SK-N-SH (cell line): ENCODE data around the gene EIF6. TPM values are rescaled to one million over a fixed set of nuclear protein-coding genes. Genes with fewer than 3 reads are reported as not detected.

Experiments
- CTCF ChIA-PET: fragments of 300-600, 350-600 bp; formaldehyde crosslinking; extraction: SDS; loops from one replicate; lab custom pipeline; 2021; lab: Yijun Ruan, JAX
- POLR2A ChIA-PET: fragments of 350-600 bp; sonication (Branson Sonifier 250); formaldehyde crosslinking; extraction: SDS; loops from one replicate; lab custom pipeline; 2020; ENCODE audit warnings: antibody characterized with exemption, inconsistent platforms; lab: Yijun Ruan, JAX
- DNase-seq: peaks from one replicate; pipeline ENCODE4 v3.0.0; 2012
- H2AFZ ChIP-seq: fragments of 200-600 bp; sonication (generic); 2 replicates; pipeline ENCODE4 v1.8.1; 2016; ENCODE audit warnings: antibody characterized with exemption, mild to moderate bottlenecking, low read depth
- H3F3A ChIP-seq: fragments of 200-600 bp; sonication (generic); replicated peaks from 2 replicates; pipeline ENCODE3; 2016; ENCODE audit warnings: antibody characterized with exemption, mild to moderate bottlenecking; ENCODE audit not compliant: insufficient read depth
- H3K27ac ChIP-seq, 2 experiments: fragments of 200-500 bp in 1 of 2; fragments of 200-600 bp in 1 of 2; sonication (Bioruptor generic) in 1 of 2; sonication (generic), shearing (Covaris generic) in 1 of 2; 2 replicates each; pipeline versions ENCODE4 v1.5.1 to v1.6.1; 2014 to 2016; ENCODE audit warnings: low read depth in 2 of 2, inconsistent platforms in 1 of 2, low read length in 1 of 2, mild to moderate bottlenecking in 1 of 2, mixed read lengths in 1 of 2
- H3K27me3 ChIP-seq: fragments of 200-600 bp; sonication (generic), shearing (Covaris generic); 2 replicates; pipeline ENCODE4 v1.6.1; 2016; ENCODE audit warnings: mixed run types; ENCODE audit not compliant: insufficient read depth
- H3K36me3 ChIP-seq, 2 experiments: fragments of 200-500 bp in 1 of 2; fragments of 200-600 bp in 1 of 2; sonication (Bioruptor generic) in 1 of 2; sonication (generic) in 1 of 2; replicated peaks in 1 of 2; 2 replicates each; pipeline versions ENCODE3 to v1.5.1; 2014 to 2016; ENCODE audit warnings: low read length in 1 of 2, mild to moderate bottlenecking in 1 of 2; ENCODE audit not compliant: insufficient read depth in 2 of 2, control insufficient read depth in 1 of 2
- H3K4me1 ChIP-seq, 2 experiments: fragments of 200-500 bp in 1 of 2; fragments of 200-600 bp in 1 of 2; sonication (Bioruptor generic) in 1 of 2; sonication (generic), shearing (Covaris generic) in 1 of 2; 2 replicates each; pipeline versions ENCODE4 v1.5.1 to v1.6.1; 2014 to 2016; ENCODE audit warnings: low read depth in 1 of 2, low read length in 1 of 2, mixed run types in 1 of 2; ENCODE audit not compliant: insufficient read depth in 2 of 2, control insufficient read depth in 1 of 2
- H3K4me2 ChIP-seq: fragments of 200-600 bp; sonication (generic), shearing (Covaris generic); 2 replicates; pipeline ENCODE4 v1.6.1; 2017; ENCODE audit warnings: mixed run types
- H3K4me3 ChIP-seq, 2 experiments: fragments of 200-500 bp in 1 of 2; fragments of 200-600 bp in 1 of 2; sonication (Bioruptor generic) in 1 of 2; sonication (generic), shearing (Covaris generic) in 1 of 2; 2 replicates each; pipeline versions ENCODE4 v1.5.1 to v1.8.1; 2014 to 2016; ENCODE audit warnings: low read depth in 2 of 2, inconsistent platforms in 1 of 2, low read length in 1 of 2, mild to moderate bottlenecking in 1 of 2, mixed read lengths in 1 of 2, moderate library complexity in 1 of 2
- H3K79me2 ChIP-seq: fragments of 200-600 bp; sonication (generic); 2 replicates; pipeline ENCODE4 v1.8.1; 2017; ENCODE audit warnings: mild to moderate bottlenecking; ENCODE audit not compliant: insufficient read depth
- H3K9ac ChIP-seq: fragments of 200-600 bp; sonication (generic); 2 replicates; pipeline ENCODE4 v1.6.1; 2017; ENCODE audit warnings: mixed run types
- H3K9me2 ChIP-seq: fragments of 200-600 bp; sonication (generic); 2 replicates; pipeline ENCODE4 v1.6.1; 2017; ENCODE audit warnings: mixed run types
- H3K9me3 ChIP-seq: fragments of 200-600 bp; sonication (generic); 2 replicates; pipeline ENCODE4 v1.6.1; 2017; ENCODE audit warnings: mixed run types, mild to moderate bottlenecking, moderate library complexity
- H4K20me1 ChIP-seq: fragments of 200-600 bp; sonication (generic); 2 replicates; pipeline ENCODE4 v1.6.1; 2017; ENCODE audit warnings: mild to moderate bottlenecking, mixed run types; ENCODE audit not compliant: insufficient read depth
- CHD2 ChIP-seq: fragments of 150-350 bp; IDR thresholded peaks from 2 replicates; pipeline ENCODE4 v1.6.1; 2018; ENCODE audit warnings: low read length; ENCODE audit not compliant: partially characterized antibody
- ELF1 ChIP-seq: IDR thresholded peaks from 2 replicates; pipeline ENCODE4 v1.4.0; 2012
- EP300 ChIP-seq, 2 experiments: IDR thresholded peaks; 2 replicates each; pipeline versions ENCODE4 v1.4.0 to v1.6.1; 2012; ENCODE audit warnings: borderline replicate concordance in 1 of 2, low read depth in 1 of 2, low read length in 1 of 2
- EZH2phosphoT487 ChIP-seq: fragments of 200-600 bp; sonication (generic); IDR thresholded peaks from 2 replicates; pipeline ENCODE4 v1.6.1; 2017; ENCODE audit warnings: low read depth, mixed run types, mild to moderate bottlenecking, antibody characterized with exemption, moderate library complexity, borderline replicate concordance
- FOSL2 ChIP-seq: IDR thresholded peaks from 2 replicates; pipeline ENCODE4 v1.4.0; 2012; ENCODE audit warnings: low read depth, mild to moderate bottlenecking, moderate library complexity, borderline replicate concordance
- FOXM1 ChIP-seq: IDR thresholded peaks from 2 replicates; pipeline ENCODE4 v1.4.0; 2012; ENCODE audit warnings: low read depth, mild to moderate bottlenecking
- MAX ChIP-seq: IDR thresholded peaks from 2 replicates; pipeline ENCODE4 v1.4.0; 2012; ENCODE audit warnings: low read depth
- MXI1 ChIP-seq: IDR thresholded peaks from 2 replicates; pipeline ENCODE4 v1.6.1; 2012; ENCODE audit warnings: mild to moderate bottlenecking, low read depth, low read length, improper control_type of control experiment
- NFIC ChIP-seq: IDR thresholded peaks from 2 replicates; pipeline ENCODE4 v1.4.0; 2012; ENCODE audit warnings: borderline replicate concordance
- NRF1 ChIP-seq: IDR thresholded peaks from 2 replicates; pipeline ENCODE4 v1.6.1; 2012; ENCODE audit warnings: low read depth, mild to moderate bottlenecking, low read length
- RAD21 ChIP-seq: IDR thresholded peaks from 2 replicates; pipeline ENCODE4 v1.6.1; 2012; ENCODE audit warnings: mild to moderate bottlenecking, low read length
- RCOR1 ChIP-seq: fragments of 150-350 bp; IDR thresholded peaks from 2 replicates; pipeline ENCODE4 v1.6.1; 2017; ENCODE audit warnings: antibody characterized with exemption, low read length
- REST ChIP-seq: IDR thresholded peaks from 2 replicates; pipeline ENCODE4 v1.6.1; 2012; ENCODE audit warnings: mild to moderate bottlenecking, low read depth, low read length, moderate library complexity
- RFX5 ChIP-seq: IDR thresholded peaks from 2 replicates; pipeline ENCODE4 v1.6.1; 2012; ENCODE audit warnings: mild to moderate bottlenecking, improper control_type of control experiment, low read length
- RXRA ChIP-seq: IDR thresholded peaks from 2 replicates; pipeline ENCODE4 v1.4.0; 2012; ENCODE audit warnings: low read depth, mild to moderate bottlenecking, borderline replicate concordance
- TAF1 ChIP-seq: IDR thresholded peaks from 2 replicates; pipeline ENCODE4 v1.6.1; 2012; ENCODE audit warnings: low read depth, mild to moderate bottlenecking, low read length, moderate library complexity, borderline replicate concordance
- TCF12 ChIP-seq: IDR thresholded peaks from 2 replicates; pipeline ENCODE4 v1.4.0; 2012
- TEAD4 ChIP-seq: IDR thresholded peaks from 2 replicates; pipeline ENCODE4 v1.4.0; 2012; ENCODE audit warnings: mild to moderate bottlenecking, borderline replicate concordance; ENCODE audit not compliant: insufficient read depth
- YY1 ChIP-seq: IDR thresholded peaks from 2 replicates; pipeline ENCODE4 v1.4.0; 2012; ENCODE audit warnings: low read depth, mild to moderate bottlenecking
- WGBS: methylation state at CpG from one replicate; pipeline ENCODE4 v1.1.6; 2017; ENCODE audit warnings: low lambda C conversion rate; 5-methylcytosine and 5-hydroxymethylcytosine counted together
- polyA plus RNA-seq, 3 experiments: library from polyadenylated mRNA; depleted of rRNA; stranded (reverse); fragments of >200 nt; gene quantifications; 2 replicates each; pipeline ENCODE4 v1.2.3, GENCODE V29; 2012
- TF ChIP-seq, protein P1 (sequence below): IDR thresholded peaks from 2 replicates; pipeline ENCODE4 v1.4.0; 2012; ENCODE audit warnings: low read depth, borderline replicate concordance
- TF ChIP-seq, protein P2 (sequence below): IDR thresholded peaks from 2 replicates; pipeline ENCODE4; 2012

The EIF6 gene
- polyA plus RNA-seq, 1 of the 3 experiments (the other 2 are of a cell fraction): 356 TPM

DNA sequence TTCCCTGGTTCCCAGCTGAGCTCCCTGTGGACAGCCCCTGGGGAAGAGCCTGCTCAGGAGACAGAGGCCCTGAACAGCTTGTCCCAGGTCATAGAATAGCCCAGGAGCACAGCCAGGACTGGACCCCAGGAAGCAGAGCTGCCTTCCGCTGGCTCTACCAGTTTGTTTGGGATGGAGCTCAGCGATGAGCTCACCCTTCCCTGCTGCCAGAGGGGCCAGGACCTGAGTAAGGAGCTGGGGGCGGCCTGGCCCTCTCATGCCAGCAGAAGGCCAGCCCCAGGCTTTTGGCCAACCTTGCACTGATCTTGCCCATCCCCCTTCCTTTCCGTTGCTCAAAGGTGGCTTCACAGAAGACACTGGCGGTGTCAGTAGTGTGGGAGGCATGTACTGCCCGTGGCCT is 24.1 kb downstream of the EIF6 start:
- TF ChIP-seq YY1 (no peak), MXI1 (no peak), RFX5 (no peak), RCOR1 (no peak), MAX (no peak)
- TF ChIP-seq, all 33 proteins: peak for 0
- no peaks in the 10 kb centered on the region for H3K9me2 ChIP-seq
- H3F3A ChIP-seq: peaks cover 19% of the 10 kb centered on the region
- H4K20me1 ChIP-seq: no peaks in the 10 kb centered on the region
- no peak overlapping the region for H3K4me3 ChIP-seq
- H2AFZ ChIP-seq: no peak overlapping the region
- no peak for DNase-seq
- H3K27me3 ChIP-seq: no peaks in the 10 kb centered on the region
- H3K9ac ChIP-seq: no peak overlapping the region
- H3K36me3 ChIP-seq: no peaks in the 10 kb centered on the region
- CTCF ChIA-PET: interaction anchor here (1.2 to 2.7 kb wide), 2 partner anchors 9 to 14 kb away, joined by 3 to 15 read pairs; no protein-coding TSS in a partner anchor
- no peak overlapping the region for H3K27ac ChIP-seq
- peaks cover 15 to 22% of the 10 kb centered on the region in 2 experiments; a peak in 2 of 4 replicates for H3K4me1 ChIP-seq
- WGBS: no CpG with 5 or more reads among the region's 6 CpGs
- H3K9me3 ChIP-seq: no peaks in the 10 kb centered on the region
- POLR2A ChIA-PET: no interaction called here
- no peaks in the 10 kb centered on the region for H3K79me2 ChIP-seq
- no peak overlapping the region for H3K4me2 ChIP-seq

GRCh38 chr20:35257175-35257909 is 27.2 kb downstream of the EIF6 start:
- CTCF ChIA-PET: interaction anchor here (1.1 to 5.2 kb wide), 2 partner anchors 12 to 112 kb away, joined by 6 to 19 read pairs; no protein-coding TSS in a partner anchor
- 56% methylated on average over 7 of the region's 8 CpGs for WGBS
- H3K9me3 ChIP-seq: no peaks in the 10 kb centered on the region

More at GRCh38 chr20:35257175-35257909, 27.2 kb downstream of the EIF6 start:
- Histone ChIP-seq H3K9me2 (no peaks in the 10 kb centered on the region), H3K36me3 (no peaks in the 10 kb centered on the region), H3K79me2 (no peaks in the 10 kb centered on the region), H3K4me1 (peaks cover 4 to 10% of the 10 kb centered on the region in 2 experiments; a peak in 2 of 4 replicates), H3K27ac (peak overlapping the region in 1 of 2 experiments; percentile 29; a peak in 1 of 4 replicates), H3K4me2 (0 out of 2 replicates have a peak overlapping the region, but pooled peaks have one; percentile 30), H3K27me3 (no peaks in the 10 kb centered on the region), H3K9ac (no peak overlapping the region), H2AFZ (no peak overlapping the region), H3F3A (peaks cover 19% of the 10 kb centered on the region), H3K4me3 (no peak overlapping the region), H4K20me1 (no peaks in the 10 kb centered on the region)
- DNase-seq: no peak
- POLR2A ChIA-PET: no interaction called here
- peak; percentile 78; the same call in 1 of the 2 replicates for TF ChIP-seq REST
- peak; percentile 23; the same call in 1 of the 2 replicates for TF ChIP-seq ELF1
- TF ChIP-seq RFX5: no peak
- TF ChIP-seq, protein P1, sequence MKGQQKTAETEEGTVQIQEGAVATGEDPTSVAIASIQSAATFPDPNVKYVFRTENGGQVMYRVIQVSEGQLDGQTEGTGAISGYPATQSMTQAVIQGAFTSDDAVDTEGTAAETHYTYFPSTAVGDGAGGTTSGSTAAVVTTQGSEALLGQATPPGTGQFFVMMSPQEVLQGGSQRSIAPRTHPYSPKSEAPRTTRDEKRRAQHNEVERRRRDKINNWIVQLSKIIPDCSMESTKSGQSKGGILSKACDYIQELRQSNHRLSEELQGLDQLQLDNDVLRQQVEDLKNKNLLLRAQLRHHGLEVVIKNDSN: no peak
- TF ChIP-seq NFIC: peak; percentile 90
- TF ChIP-seq RXRA: 0 out of 2 replicates have a peak, but pooled peaks have one; percentile 19
- TF ChIP-seq FOSL2: peak; percentile 20; the same call in 1 of the 2 replicates
- TF ChIP-seq EP300 (IDR thresholded peaks at IDR 0.05; ENCODE audit: borderline replicate concordance in 1 of 2, low read depth in 1 of 2, low read length in 1 of 2): peak in 1 of 2 experiments; percentile 61; a peak in 1 of 4 replicates
- TF ChIP-seq TEAD4: 0 out of 2 replicates have a peak, but pooled peaks have one; percentile 55
- TF ChIP-seq, protein P2, sequence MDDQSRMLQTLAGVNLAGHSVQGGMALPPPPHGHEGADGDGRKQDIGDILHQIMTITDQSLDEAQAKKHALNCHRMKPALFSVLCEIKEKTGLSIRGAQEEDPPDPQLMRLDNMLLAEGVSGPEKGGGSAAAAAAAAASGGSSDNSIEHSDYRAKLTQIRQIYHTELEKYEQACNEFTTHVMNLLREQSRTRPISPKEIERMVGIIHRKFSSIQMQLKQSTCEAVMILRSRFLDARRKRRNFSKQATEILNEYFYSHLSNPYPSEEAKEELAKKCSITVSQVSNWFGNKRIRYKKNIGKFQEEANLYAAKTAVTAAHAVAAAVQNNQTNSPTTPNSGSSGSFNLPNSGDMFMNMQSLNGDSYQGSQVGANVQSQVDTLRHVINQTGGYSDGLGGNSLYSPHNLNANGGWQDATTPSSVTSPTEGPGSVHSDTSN: peak; percentile 31; the same call in 1 of the 2 replicates
- no peak for TF ChIP-seq FOXM1
- TF ChIP-seq TCF12: peak; percentile 88
- no peak for TF ChIP-seq CHD2
- TF ChIP-seq RAD21: no peak
- TF ChIP-seq NRF1: no peak
- TF ChIP-seq MAX: peak; percentile 50; the same call in 1 of the 2 replicates
- no peak for TF ChIP-seq MXI1
- TF ChIP-seq EZH2phosphoT487: no peak
- TF ChIP-seq TAF1: no peak
